Adrenal gland (tissue), 5 donors: ENCODE measurements around the gene MAN2C1.

Experiments
- CTCF ChIP-seq, 6 experiments: fragments of 450-650 bp in 4 of 6; fragments of 200-600 bp in 2 of 6; sonication (generic) in 1 of 6; IDR thresholded peaks; 1 replicate in 5 of 6; 2 replicates in 1 of 6; pipeline versions ENCODE4 v1.5.1 to v1.8.0; 2016 to 2021; ENCODE audit warnings: antibody characterized with exemption in 6 of 6, mild to moderate bottlenecking in 2 of 6, moderate library complexity in 1 of 6
- POLR2A ChIP-seq, 2 donors: fragments of 450-650 bp; IDR thresholded peaks; one replicate each; pipeline ENCODE4 v1.6.1; 2017; ENCODE audit warnings: antibody characterized with exemption in 2 of 2, mild to moderate bottlenecking in 2 of 2, moderate library complexity in 1 of 2
- donor health status: DM: no; HTN: no; CAD: no.

GRCh38 chr15:75380773-75381172, 12.4 kb upstream of the MAN2C1 start:
- TF ChIP-seq CTCF (IDR thresholded peaks at IDR 0.05) (no peak), POLR2A (IDR thresholded peaks at IDR 0.05) (no peak)
